Measurements from ENCODE around the gene NOS1.
"Not testable (repeated sequence)": the region's sequence is repeated elsewhere in the genome, so short reads cannot be mapped to it uniquely, and the experiment has no call there.

NOS1 gene

DNA sequence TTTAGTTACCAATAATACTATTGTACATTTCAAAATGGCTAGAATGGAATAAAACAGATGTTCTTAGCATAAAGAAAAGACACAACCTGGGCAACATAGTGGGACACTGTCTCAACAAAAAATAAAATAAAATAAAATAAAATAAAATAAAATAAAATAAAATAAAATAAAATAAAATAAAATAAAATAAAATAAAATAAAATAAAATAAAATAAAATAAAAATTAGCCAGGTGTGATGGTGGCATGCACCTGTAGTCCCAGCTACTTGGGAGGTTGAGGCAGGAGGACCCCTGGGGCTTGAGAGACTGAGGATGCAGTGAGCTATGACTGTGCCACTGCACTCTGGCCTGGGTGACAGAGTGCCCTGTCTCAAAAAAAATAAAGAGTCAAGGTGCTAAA lies 37.1 kb upstream of the NOS1 start:
- not testable (repeated sequence) for H3K4me2 ChIP-seq (ENCODE audit: low read length, poor library complexity, severe bottlenecking); H2AK5ac ChIP-seq (ENCODE audit: low read length, severe bottlenecking); DNase-seq; H3K23ac ChIP-seq (ENCODE audit: low read length in 2 of 2); H3K4ac ChIP-seq (ENCODE audit: low read depth in 1 of 2, low read length in 2 of 2); H2BK15ac ChIP-seq (ENCODE audit: low read depth, poor library complexity, severe bottlenecking); H4K91ac ChIP-seq (ENCODE audit: low read length); H4K8ac ChIP-seq (ENCODE audit: low read length); H2BK12ac ChIP-seq (ENCODE audit: low read length in 2 of 2); H2AFZ ChIP-seq (ENCODE audit: low read depth, low read length); H2BK120ac ChIP-seq (ENCODE audit: low read depth, low read length); H3K14ac ChIP-seq (ENCODE audit: low read length in 2 of 2); H3K79me1 ChIP-seq (replicated peaks; ENCODE audit: low read length, poor library complexity, severe bottlenecking); H3K27me3 ChIP-seq (ENCODE audit: control insufficient read depth in 1 of 2, insufficient read depth in 1 of 2, low read length in 2 of 2); H3K9ac ChIP-seq (ENCODE audit: low read length); H3K9me3 ChIP-seq (ENCODE audit: control insufficient read depth, low read length); H3K27ac ChIP-seq (ENCODE audit: low read length, poor library complexity, severe bottlenecking); H3K36me3 ChIP-seq (ENCODE audit: control insufficient read depth in 1 of 2, insufficient read depth in 2 of 2, low read depth in 1 of 2, low read length in 2 of 2); H2BK5ac ChIP-seq (ENCODE audit: low read depth, low read length, poor library complexity, severe bottlenecking); H3K18ac ChIP-seq (ENCODE audit: low read depth in 1 of 2, low read length in 2 of 2); H3K4me3 ChIP-seq (ENCODE audit: insufficient read depth in 1 of 2, low read depth in 1 of 2, low read length in 2 of 2); H3K4me1 ChIP-seq (ENCODE audit: control insufficient read depth, insufficient read depth, low read depth, low read length)

GRCh38 chr12:117395766-117396165 lies 34.3 kb upstream of the NOS1 start:
- Histone ChIP-seq H3K79me1 (replicated peaks; ENCODE audit: low read length, poor library complexity, severe bottlenecking) (no peaks in the 10 kb centered on the region), H2BK12ac (ENCODE audit: low read length in 2 of 2) (no peak overlapping the region), H4K8ac (ENCODE audit: low read length) (no peak overlapping the region), H3K9me3 (ENCODE audit: control insufficient read depth, low read length) (peaks cover 3% of the 10 kb centered on the region), H2BK5ac (ENCODE audit: low read depth, low read length, poor library complexity, severe bottlenecking) (no peak overlapping the region), H3K4ac (ENCODE audit: low read depth in 1 of 2, low read length in 2 of 2) (no peak overlapping the region), H3K9ac (ENCODE audit: low read length) (no peak overlapping the region), H3K14ac (ENCODE audit: low read length in 2 of 2) (no peak overlapping the region), H3K4me3 (ENCODE audit: insufficient read depth in 1 of 2, low read depth in 1 of 2, low read length in 2 of 2) (no peak overlapping the region), H3K18ac (ENCODE audit: low read depth in 1 of 2, low read length in 2 of 2) (no peak overlapping the region), H4K91ac (ENCODE audit: low read length) (no peak overlapping the region), H2BK120ac (ENCODE audit: low read depth, low read length) (no peak overlapping the region), H3K23ac (ENCODE audit: low read length in 2 of 2) (no peak overlapping the region), H3K27ac (ENCODE audit: low read length, poor library complexity, severe bottlenecking) (no peak overlapping the region), H2BK15ac (ENCODE audit: low read depth, poor library complexity, severe bottlenecking) (no peak overlapping the region), H2AFZ (ENCODE audit: low read depth, low read length) (no peak overlapping the region), H3K4me1 (ENCODE audit: control insufficient read depth, insufficient read depth, low read depth, low read length) (peaks cover 2% of the 10 kb centered on the region), H3K36me3 (ENCODE audit: control insufficient read depth in 1 of 2, insufficient read depth in 2 of 2, low read depth in 1 of 2, low read length in 2 of 2) (no peaks in the 10 kb centered on the region), H2AK5ac (ENCODE audit: low read length, severe bottlenecking) (no peak overlapping the region), H3K4me2 (ENCODE audit: low read length, poor library complexity, severe bottlenecking) (no peak overlapping the region), H3K27me3 (ENCODE audit: control insufficient read depth in 1 of 2, insufficient read depth in 1 of 2, low read length in 2 of 2) (peaks cover 0 to 16% of the 10 kb centered on the region in 2 experiments)
- DNase-seq: no peak

DNA sequence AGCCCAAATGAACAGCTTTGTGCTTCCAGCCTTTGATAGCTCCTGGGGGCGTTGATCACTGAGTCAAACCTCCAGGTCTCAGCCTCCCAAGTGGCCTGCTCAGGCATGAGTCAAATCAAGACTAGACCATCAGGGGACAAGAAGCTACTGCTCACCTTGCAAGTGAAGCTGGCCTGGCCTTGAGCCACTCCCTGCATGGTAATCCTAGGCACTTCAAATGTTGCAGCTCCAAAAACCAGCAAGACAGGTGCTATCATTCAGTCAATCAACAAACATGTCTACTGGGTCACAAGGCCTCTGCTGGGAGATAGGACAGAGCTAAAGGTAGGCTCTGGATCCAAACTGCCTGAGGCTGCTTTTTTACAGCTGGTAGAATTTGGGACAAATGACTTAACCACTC lies 33.1 kb upstream of the NOS1 start:
- Histone ChIP-seq H2AK5ac (ENCODE audit: low read length, severe bottlenecking) (no peak overlapping the region), H3K9me3 (ENCODE audit: control insufficient read depth, low read length) (peaks cover 3% of the 10 kb centered on the region), H3K14ac (ENCODE audit: low read length in 2 of 2) (no peak overlapping the region), H3K4me1 (ENCODE audit: control insufficient read depth, insufficient read depth, low read depth, low read length) (peaks cover 2% of the 10 kb centered on the region), H3K36me3 (ENCODE audit: control insufficient read depth in 1 of 2, insufficient read depth in 2 of 2, low read depth in 1 of 2, low read length in 2 of 2) (no peaks in the 10 kb centered on the region), H3K9ac (ENCODE audit: low read length) (no peak overlapping the region), H2AFZ (ENCODE audit: low read depth, low read length) (no peak overlapping the region), H3K79me1 (replicated peaks; ENCODE audit: low read length, poor library complexity, severe bottlenecking) (no peaks in the 10 kb centered on the region), H3K23ac (ENCODE audit: low read length in 2 of 2) (no peak overlapping the region), H2BK5ac (ENCODE audit: low read depth, low read length, poor library complexity, severe bottlenecking) (no peak overlapping the region), H3K4ac (ENCODE audit: low read depth in 1 of 2, low read length in 2 of 2) (no peak overlapping the region), H3K4me2 (ENCODE audit: low read length, poor library complexity, severe bottlenecking) (no peak overlapping the region), H3K4me3 (ENCODE audit: insufficient read depth in 1 of 2, low read depth in 1 of 2, low read length in 2 of 2) (no peak overlapping the region), H3K18ac (ENCODE audit: low read depth in 1 of 2, low read length in 2 of 2) (no peak overlapping the region), H4K8ac (ENCODE audit: low read length) (no peak overlapping the region), H2BK120ac (ENCODE audit: low read depth, low read length) (no peak overlapping the region), H2BK12ac (ENCODE audit: low read length in 2 of 2) (no peak overlapping the region), H3K27me3 (ENCODE audit: control insufficient read depth in 1 of 2, insufficient read depth in 1 of 2, low read length in 2 of 2) (peaks cover 0 to 18% of the 10 kb centered on the region in 2 experiments), H2BK15ac (ENCODE audit: low read depth, poor library complexity, severe bottlenecking) (no peak overlapping the region), H3K27ac (ENCODE audit: low read length, poor library complexity, severe bottlenecking) (no peak overlapping the region), H4K91ac (ENCODE audit: low read length) (no peak overlapping the region)
- no peak for DNase-seq
- WGBS: 40% methylated on average over 1 of the region's 1 CpG

- H3K27ac ChIP-seq (ENCODE audit: low read length, poor library complexity, severe bottlenecking): no peak overlapping the region
- no peak overlapping the region for H3K4me2 ChIP-seq (ENCODE audit: low read length, poor library complexity, severe bottlenecking)
- no peak overlapping the region for H3K4me3 ChIP-seq (ENCODE audit: insufficient read depth in 1 of 2, low read depth in 1 of 2, low read length in 2 of 2)
- no peak overlapping the region for H3K18ac ChIP-seq (ENCODE audit: low read depth in 1 of 2, low read length in 2 of 2)
- H2BK120ac ChIP-seq (ENCODE audit: low read depth, low read length): no peak overlapping the region
- DNase-seq: no peak
- no peak overlapping the region for H4K91ac ChIP-seq (ENCODE audit: low read length)
- peaks cover 2% of the 10 kb centered on the region for H3K4me1 ChIP-seq (ENCODE audit: control insufficient read depth, insufficient read depth, low read depth, low read length)
- H2AFZ ChIP-seq (ENCODE audit: low read depth, low read length): no peak overlapping the region
- H2BK12ac ChIP-seq (ENCODE audit: low read length in 2 of 2): no peak overlapping the region
- H4K8ac ChIP-seq (ENCODE audit: low read length): no peak overlapping the region
- peaks cover 0 to 24% of the 10 kb centered on the region in 2 experiments for H3K27me3 ChIP-seq (ENCODE audit: control insufficient read depth in 1 of 2, insufficient read depth in 1 of 2, low read length in 2 of 2)
- no peak overlapping the region for H3K4ac ChIP-seq (ENCODE audit: low read depth in 1 of 2, low read length in 2 of 2)
- H2BK15ac ChIP-seq (ENCODE audit: low read depth, poor library complexity, severe bottlenecking): no peak overlapping the region
- 73% methylated on average over 7 of the region's 7 CpGs for WGBS
- no peak overlapping the region for H3K9ac ChIP-seq (ENCODE audit: low read length)
- no peaks in the 10 kb centered on the region for H3K79me1 ChIP-seq (replicated peaks; ENCODE audit: low read length, poor library complexity, severe bottlenecking)
- no peak overlapping the region for H2AK5ac ChIP-seq (ENCODE audit: low read length, severe bottlenecking)
- H3K9me3 ChIP-seq (ENCODE audit: control insufficient read depth, low read length): peaks cover 3% of the 10 kb centered on the region
- H3K23ac ChIP-seq (ENCODE audit: low read length in 2 of 2): no peak overlapping the region
- H3K14ac ChIP-seq (ENCODE audit: low read length in 2 of 2): no peak overlapping the region
- H2BK5ac ChIP-seq (ENCODE audit: low read depth, low read length, poor library complexity, severe bottlenecking): no peak overlapping the region
- no peaks in the 10 kb centered on the region for H3K36me3 ChIP-seq (ENCODE audit: control insufficient read depth in 1 of 2, insufficient read depth in 2 of 2, low read depth in 1 of 2, low read length in 2 of 2)
Measured at GRCh38 chr12:117393656-117394055, 32.2 kb upstream of the NOS1 start.
